Measurements from ENCODE around the gene KAT6B. TPM values are rescaled to one million over a fixed set of nuclear protein-coding genes. Genes with fewer than 3 reads are reported as not detected.
A peak's percentile ranks its signal among the peaks of the same experiment; 100 is the strongest.

KAT6B gene
- total and polyA plus RNA-seq, 7 experiments from 2014 or later, result 33.2 to 80.5 (median 63.6) TPM

DNA sequence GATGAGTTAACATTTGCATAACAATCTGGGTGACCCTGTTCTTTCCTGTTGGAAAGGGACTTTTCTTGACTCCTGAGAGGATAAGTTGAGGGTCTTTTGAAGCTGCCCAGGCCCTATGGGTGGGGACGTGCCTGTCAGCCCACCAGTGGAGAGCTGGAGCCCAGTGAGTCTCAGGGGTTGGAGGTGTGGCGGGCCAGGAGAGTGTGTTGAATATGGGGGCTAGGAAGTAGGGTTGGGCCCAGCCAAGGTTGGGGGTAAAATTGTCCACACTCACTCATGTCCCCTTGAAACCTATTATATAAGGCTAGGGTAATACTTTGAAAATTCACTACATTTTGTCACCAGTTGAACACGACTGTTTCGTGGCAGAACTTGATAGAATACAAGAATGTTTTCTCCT is 17.9 kb upstream of the KAT6B start:
- Histone ChIP-seq H3K9me3 (ENCODE audit: control insufficient read depth in 2 of 3, low read length in 3 of 3) (no peaks in the 10 kb centered on the region), H3K36me3 (ENCODE audit: control insufficient read depth in 2 of 3, insufficient read depth in 3 of 3, low read length in 3 of 3) (no peaks in the 10 kb centered on the region), H3K27ac (ENCODE audit: low read depth, low read length) (no peak overlapping the region), H3K27me3 (ENCODE audit: control insufficient read depth in 2 of 2, insufficient read depth in 2 of 2, low read length in 2 of 2) (no peaks in the 10 kb centered on the region), H3K4me1 (ENCODE audit: control insufficient read depth in 2 of 2, insufficient read depth in 2 of 2, low read length in 2 of 2) (no peaks in the 10 kb centered on the region), H3K4me3 (ENCODE audit: low read length) (no peak overlapping the region)
- POLR2A ChIA-PET, result interaction anchor here (0.7 kb wide), 1 partner anchor 305 kb away, joined by 4 read pairs; no protein-coding TSS in a partner anchor
- Mint-ChIP-seq H3K27me3 (no peaks in the 10 kb centered on the region), H3K27ac (peak overlapping the region in 2 of 9 donors; percentile 41), H3K4me1 (no peaks in the 10 kb centered on the region), H3K36me3 (no peaks in the 10 kb centered on the region), H3K9me3 (peaks cover 0 to 3% (median 0%) of the 10 kb centered on the region in 11 donors), H3K4me3 (no peak overlapping the region)
- ATAC-seq (no peak), DNase-seq (no peak)
- CTCF ChIA-PET, result no interaction called here
- intact Hi-C loops (cut with micrococcal nuclease), result no loop called here

- intact Hi-C loops (cut with micrococcal nuclease), result no loop called here
- H3K4me3 Mint-ChIP-seq, result no peak overlapping the region
- Histone ChIP-seq H3K27me3 (ENCODE audit: control insufficient read depth in 2 of 2, insufficient read depth in 2 of 2, low read length in 2 of 2) (no peaks in the 10 kb centered on the region), H3K36me3 (ENCODE audit: control insufficient read depth in 2 of 3, insufficient read depth in 3 of 3, low read length in 3 of 3) (no peaks in the 10 kb centered on the region), H3K4me3 (ENCODE audit: low read length) (no peak overlapping the region), H3K4me1 (ENCODE audit: control insufficient read depth in 2 of 2, insufficient read depth in 2 of 2, low read length in 2 of 2) (no peaks in the 10 kb centered on the region), H3K27ac (ENCODE audit: low read depth, low read length) (no peak overlapping the region), H3K9me3 (ENCODE audit: control insufficient read depth in 2 of 3, low read length in 3 of 3) (no peaks in the 10 kb centered on the region)
- POLR2A ChIA-PET, result no interaction called here
- CTCF ChIA-PET, result no interaction called here
- H3K27ac Mint-ChIP-seq, result no peak overlapping the region
- H3K9me3 Mint-ChIP-seq, result peaks cover 0 to 3% (median 0%) of the 10 kb centered on the region in 11 donors
- no peaks in the 10 kb centered on the region for H3K27me3 Mint-ChIP-seq
- H3K36me3 Mint-ChIP-seq, result no peaks in the 10 kb centered on the region
- peaks cover 0 to 2% (median 0%) of the 10 kb centered on the region in 7 donors for H3K4me1 Mint-ChIP-seq
- ATAC-seq (no peak), DNase-seq (no peak)
These were observed 16.3 kb upstream of the KAT6B start for GRCh38 chr10:74810087-74810486.

GRCh38 chr10:74813381-74814259 is 12.8 kb upstream of the KAT6B start:
- Histone ChIP-seq H3K4me1 (ENCODE audit: control insufficient read depth in 2 of 2, insufficient read depth in 2 of 2, low read length in 2 of 2) (no peaks in the 10 kb centered on the region), H3K27ac (ENCODE audit: low read depth, low read length) (no peak overlapping the region), H3K27me3 (ENCODE audit: control insufficient read depth in 2 of 2, insufficient read depth in 2 of 2, low read length in 2 of 2) (no peaks in the 10 kb centered on the region), H3K9me3 (ENCODE audit: control insufficient read depth in 2 of 3, low read length in 3 of 3) (no peaks in the 10 kb centered on the region), H3K4me3 (ENCODE audit: low read length) (no peak overlapping the region), H3K36me3 (ENCODE audit: control insufficient read depth in 2 of 3, insufficient read depth in 3 of 3, low read length in 3 of 3) (no peaks in the 10 kb centered on the region)
- peaks cover 0 to 10% (median 0%) of the 10 kb centered on the region in 5 donors for H3K36me3 Mint-ChIP-seq
- ATAC-seq (no peak), DNase-seq (no peak)
- peaks cover 0 to 9% (median 4%) of the 10 kb centered on the region in 7 donors for H3K4me1 Mint-ChIP-seq
- intact Hi-C loops (cut with micrococcal nuclease), result no loop called here
- ChIA-PET POLR2A (interaction anchor here (0.9 kb wide), 1 partner anchor 14 kb away, joined by 3 read pairs; no protein-coding TSS in a partner anchor), CTCF (no interaction called here)
- no peak overlapping the region for H3K4me3 Mint-ChIP-seq
- H3K9me3 Mint-ChIP-seq, result peaks cover 0 to 11% (median 7%) of the 10 kb centered on the region in 11 donors
- H3K27ac Mint-ChIP-seq, result no peak overlapping the region
- no peaks in the 10 kb centered on the region for H3K27me3 Mint-ChIP-seq

- no peak for ATAC-seq
- H3K36me3 ChIP-seq (ENCODE audit: control insufficient read depth in 2 of 3, insufficient read depth in 3 of 3, low read length in 3 of 3), result no peaks in the 10 kb centered on the region
- Mint-ChIP-seq H3K9me3 (peaks cover 0 to 11% (median 7%) of the 10 kb centered on the region in 11 donors), H3K4me1 (peaks cover 0 to 9% (median 4%) of the 10 kb centered on the region in 7 donors), H3K27me3 (no peaks in the 10 kb centered on the region), H3K36me3 (peaks cover 0 to 10% (median 0%) of the 10 kb centered on the region in 5 donors), H3K27ac (no peak overlapping the region), H3K4me3 (no peak overlapping the region)
- no peak overlapping the region for H3K4me3 ChIP-seq (ENCODE audit: low read length)
- ChIA-PET CTCF (no interaction called here), POLR2A (interaction anchor here (0.9 kb wide), 1 partner anchor 13 kb away, joined by 3 read pairs; no protein-coding TSS in a partner anchor)
- H3K27ac ChIP-seq (ENCODE audit: low read depth, low read length), result no peak overlapping the region
- intact Hi-C loops (cut with micrococcal nuclease), result no loop called here
- no peaks in the 10 kb centered on the region for H3K9me3 ChIP-seq (ENCODE audit: control insufficient read depth in 2 of 3, low read length in 3 of 3)
- DNase-seq, result no peak
- no peaks in the 10 kb centered on the region for H3K4me1 ChIP-seq (ENCODE audit: control insufficient read depth in 2 of 2, insufficient read depth in 2 of 2, low read length in 2 of 2)
- H3K27me3 ChIP-seq (ENCODE audit: control insufficient read depth in 2 of 2, insufficient read depth in 2 of 2, low read length in 2 of 2), result no peaks in the 10 kb centered on the region
These were observed 11.6 kb upstream of the KAT6B start for GRCh38 chr10:74814797-74815196.

GRCh38 chr10:74816824-74817498 is 9.4 kb upstream of the KAT6B start:
- H3K27me3 Mint-ChIP-seq, result no peaks in the 10 kb centered on the region

DNA sequence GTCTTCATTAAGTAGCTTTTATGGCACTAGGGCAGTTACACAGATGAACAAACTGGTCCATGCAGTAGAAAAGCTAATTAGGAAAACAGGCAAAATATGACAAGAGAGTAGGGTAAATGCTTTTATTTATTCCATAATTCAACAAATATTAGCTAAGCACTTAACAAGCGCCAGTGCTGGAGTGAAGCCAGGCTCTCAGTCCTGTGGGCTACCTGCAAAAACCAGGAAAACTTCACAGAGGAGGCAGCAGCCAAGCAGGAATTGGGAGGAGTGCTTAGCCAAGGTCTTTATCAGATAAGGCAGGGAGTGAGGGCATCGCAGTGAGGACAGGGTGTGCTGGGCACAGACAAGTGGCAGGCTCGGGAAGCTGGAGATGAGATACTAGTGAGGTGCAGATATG is 4.9 kb upstream of the KAT6B start:
- peaks cover 17 to 26% of the 10 kb centered on the region in 2 donors for H3K4me1 ChIP-seq (ENCODE audit: control insufficient read depth in 2 of 2, insufficient read depth in 2 of 2, low read length in 2 of 2)
- Mint-ChIP-seq H3K4me1 (peaks cover 21 to 41% (median 35%) of the 10 kb centered on the region in 7 donors), H3K27me3 (no peaks in the 10 kb centered on the region), H3K27ac (peak overlapping the region in 2 of 9 donors; percentile 85 to 90), H3K4me3 (no peak overlapping the region), H3K36me3 (peaks cover 0 to 10% (median 0%) of the 10 kb centered on the region in 5 donors), H3K9me3 (peaks cover 0 to 10% (median 7%) of the 10 kb centered on the region in 11 donors)
- POLR2A ChIA-PET, result no interaction called here
- H3K27me3 ChIP-seq (ENCODE audit: control insufficient read depth in 2 of 2, insufficient read depth in 2 of 2, low read length in 2 of 2), result no peaks in the 10 kb centered on the region
- CTCF ChIA-PET, result no interaction called here
- H3K9me3 ChIP-seq (ENCODE audit: control insufficient read depth in 2 of 3, low read length in 3 of 3), result no peaks in the 10 kb centered on the region
- intact Hi-C loops (cut with micrococcal nuclease), result loop anchor here in 1 of 2 donors (5.0 to 10.0 kb wide), 2 partner anchors 69 to 1327 kb away; partner anchors contain the start of gene PPP3CB
- no peak for ATAC-seq
- H3K4me3 ChIP-seq (ENCODE audit: low read length), result no peak overlapping the region
- H3K36me3 ChIP-seq (ENCODE audit: control insufficient read depth in 2 of 3, insufficient read depth in 3 of 3, low read length in 3 of 3), result peaks cover 0 to 5% (median 0%) of the 10 kb centered on the region in 3 experiments
- DNase-seq, result no peak
- H3K27ac ChIP-seq (ENCODE audit: low read depth, low read length), result no peak overlapping the region

More at GRCh38 chr10:74816824-74817498, 9.4 kb upstream of the KAT6B start:
- Histone ChIP-seq H3K4me1 (ENCODE audit: control insufficient read depth in 2 of 2, insufficient read depth in 2 of 2, low read length in 2 of 2) (peaks cover 0 to under 1% of the 10 kb centered on the region in 2 donors), H3K4me3 (ENCODE audit: low read length) (no peak overlapping the region), H3K36me3 (ENCODE audit: control insufficient read depth in 2 of 3, insufficient read depth in 3 of 3, low read length in 3 of 3) (no peaks in the 10 kb centered on the region), H3K27ac (ENCODE audit: low read depth, low read length) (no peak overlapping the region), H3K9me3 (ENCODE audit: control insufficient read depth in 2 of 3, low read length in 3 of 3) (no peaks in the 10 kb centered on the region), H3K27me3 (ENCODE audit: control insufficient read depth in 2 of 2, insufficient read depth in 2 of 2, low read length in 2 of 2) (no peaks in the 10 kb centered on the region)
- Mint-ChIP-seq H3K9me3 (peaks cover 0 to 10% (median 7%) of the 10 kb centered on the region in 11 donors), H3K4me1 (peaks cover 3 to 16% (median 8%) of the 10 kb centered on the region in 7 donors), H3K27ac (peak overlapping the region in 1 of 9 donors; percentile 58), H3K36me3 (peaks cover 0 to 10% (median 0%) of the 10 kb centered on the region in 5 donors), H3K4me3 (no peak overlapping the region)
- ChIA-PET CTCF (no interaction called here), POLR2A (no interaction called here)
- DNase-seq, result no peak
- intact Hi-C loops (cut with micrococcal nuclease), result no loop called here
- no peak for ATAC-seq
